ENCODE measurements around the gene HMCN2. TPM values are rescaled to one million over a fixed set of nuclear protein-coding genes. Genes with fewer than 3 reads are reported as not detected.
"Not testable (repeated sequence)": the region's sequence is repeated elsewhere in the genome, so short reads cannot be mapped to it uniquely, and the experiment has no call there.

The HMCN2 gene
- total RNA-seq, 2 donors from 2014 or later = 2.9 to 5.5 TPM

DNA sequence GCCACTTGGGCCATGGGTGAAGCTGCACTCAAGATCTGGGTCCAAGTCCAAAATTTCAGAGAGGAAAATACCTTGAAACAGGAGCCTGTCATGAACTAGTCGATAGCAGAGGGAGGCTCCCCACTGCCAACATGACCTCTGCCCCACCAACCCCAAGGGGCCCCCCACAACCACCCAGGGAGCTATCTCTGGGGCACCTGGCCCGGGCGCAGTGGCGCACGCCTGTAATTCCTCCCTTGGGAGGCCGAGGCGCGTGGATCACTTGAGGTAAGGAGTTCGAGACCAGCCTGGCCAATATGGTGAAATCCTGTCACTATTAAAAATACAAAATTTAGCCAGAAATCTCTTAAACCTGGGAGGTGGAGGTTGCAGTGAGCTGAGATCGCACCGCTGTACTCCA is 20.1 kb upstream of the HMCN2 start:
- H3K9me3 ChIP-seq = no peaks in the 10 kb centered on the region
- intact Hi-C loops (cut with DNase I) = no loop called here
- H3K27ac ChIP-seq = no peak overlapping the region
- H3K4me1 ChIP-seq (replicated peaks) = no peaks in the 10 kb centered on the region
- no peaks in the 10 kb centered on the region for H3K27me3 ChIP-seq (replicated peaks; ENCODE audit: insufficient read depth)
- 92% methylated on average over 11 of the region's 11 CpGs for WGBS
- DNase-seq (ENCODE audit: low spot score) = no peak
- H3K4me3 ChIP-seq = no peak overlapping the region
- TF ChIP-seq POLR2AphosphoS5 (IDR thresholded peaks at IDR 0.05) = no peak
- TF ChIP-seq, protein P1, sequence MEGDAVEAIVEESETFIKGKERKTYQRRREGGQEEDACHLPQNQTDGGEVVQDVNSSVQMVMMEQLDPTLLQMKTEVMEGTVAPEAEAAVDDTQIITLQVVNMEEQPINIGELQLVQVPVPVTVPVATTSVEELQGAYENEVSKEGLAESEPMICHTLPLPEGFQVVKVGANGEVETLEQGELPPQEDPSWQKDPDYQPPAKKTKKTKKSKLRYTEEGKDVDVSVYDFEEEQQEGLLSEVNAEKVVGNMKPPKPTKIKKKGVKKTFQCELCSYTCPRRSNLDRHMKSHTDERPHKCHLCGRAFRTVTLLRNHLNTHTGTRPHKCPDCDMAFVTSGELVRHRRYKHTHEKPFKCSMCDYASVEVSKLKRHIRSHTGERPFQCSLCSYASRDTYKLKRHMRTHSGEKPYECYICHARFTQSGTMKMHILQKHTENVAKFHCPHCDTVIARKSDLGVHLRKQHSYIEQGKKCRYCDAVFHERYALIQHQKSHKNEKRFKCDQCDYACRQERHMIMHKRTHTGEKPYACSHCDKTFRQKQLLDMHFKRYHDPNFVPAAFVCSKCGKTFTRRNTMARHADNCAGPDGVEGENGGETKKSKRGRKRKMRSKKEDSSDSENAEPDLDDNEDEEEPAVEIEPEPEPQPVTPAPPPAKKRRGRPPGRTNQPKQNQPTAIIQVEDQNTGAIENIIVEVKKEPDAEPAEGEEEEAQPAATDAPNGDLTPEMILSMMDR (IDR thresholded peaks at IDR 0.05) = no peak
- TF ChIP-seq POLR2A (IDR thresholded peaks at IDR 0.05) = no peak
- H3K36me3 ChIP-seq = no peaks in the 10 kb centered on the region

DNA sequence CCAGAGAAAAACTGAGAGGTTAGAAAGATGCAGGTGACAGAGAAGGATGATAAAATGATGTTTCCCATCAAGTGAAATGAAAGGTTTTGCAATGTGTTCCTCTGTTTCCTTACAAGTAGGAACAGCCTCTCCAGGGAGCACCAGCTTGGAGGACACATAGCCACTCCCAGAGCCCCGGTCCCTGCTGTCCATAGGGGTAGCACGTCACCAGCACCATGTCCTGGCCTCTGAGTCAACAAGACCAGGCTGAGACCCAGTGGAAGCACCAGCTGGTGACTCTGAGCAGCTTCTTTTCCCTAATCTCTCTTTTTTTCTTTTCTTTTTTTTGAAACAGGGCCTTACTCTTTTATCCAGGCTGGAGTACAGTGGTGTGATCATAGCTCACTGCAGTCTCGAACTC is 19.4 kb upstream of the HMCN2 start:
- no peak overlapping the region for H3K27ac ChIP-seq
- no peak overlapping the region for H3K4me3 ChIP-seq
- H3K4me1 ChIP-seq (replicated peaks) = no peaks in the 10 kb centered on the region
- DNase-seq (ENCODE audit: low spot score) = no peak
- intact Hi-C loops (cut with DNase I) = no loop called here
- H3K9me3 ChIP-seq = no peaks in the 10 kb centered on the region
- 92% methylated on average over 3 of the region's 3 CpGs for WGBS
- TF ChIP-seq POLR2A (IDR thresholded peaks at IDR 0.05) = no peak
- no peaks in the 10 kb centered on the region for H3K36me3 ChIP-seq
- H3K27me3 ChIP-seq (replicated peaks; ENCODE audit: insufficient read depth) = no peaks in the 10 kb centered on the region

DNA sequence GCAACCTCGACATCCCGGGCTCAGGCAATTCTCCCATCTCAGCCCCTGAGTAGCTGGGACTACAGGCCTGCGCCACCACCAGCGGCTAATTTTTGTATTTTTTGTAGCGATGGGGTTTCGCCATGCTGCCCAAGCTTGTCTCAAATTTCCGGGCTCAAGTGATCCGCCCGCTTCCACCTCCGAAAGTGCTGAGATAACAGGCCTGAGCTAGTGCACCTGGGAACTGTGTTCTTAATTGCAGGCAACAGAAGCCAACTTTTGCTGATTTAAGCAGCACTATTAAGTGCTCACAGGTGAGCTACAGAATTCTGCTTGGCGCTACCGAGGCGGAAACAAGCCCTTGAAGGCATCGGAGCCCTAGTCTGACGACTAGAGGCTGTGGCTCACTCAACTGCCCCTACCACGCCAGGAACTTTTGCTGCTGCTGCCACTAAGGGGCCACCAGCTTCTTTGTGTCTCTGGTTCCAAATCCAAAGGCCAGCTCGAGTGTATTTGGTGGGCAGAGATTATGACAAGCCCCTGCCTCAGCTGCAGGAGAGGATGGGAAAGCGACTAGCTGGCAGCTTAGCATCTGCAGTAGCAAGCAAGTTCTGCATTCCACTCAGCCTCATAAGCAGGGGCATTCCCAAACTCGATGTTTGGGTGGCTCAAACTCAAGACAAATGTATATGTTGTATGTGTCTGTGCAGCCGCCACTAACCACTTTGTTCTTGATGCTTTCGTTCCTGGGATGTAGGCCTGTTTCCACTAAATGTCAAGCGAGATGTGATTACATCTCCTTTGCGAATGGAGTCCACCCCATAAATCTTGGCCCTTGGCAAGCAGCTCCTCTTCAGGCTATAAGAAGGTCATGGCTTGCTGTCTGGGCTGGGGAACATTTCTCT is 10.6 kb upstream of the HMCN2 start:
- Histone ChIP-seq H3K9me3 (no peaks in the 10 kb centered on the region), H3K27ac (no peak overlapping the region), H3K36me3 (no peaks in the 10 kb centered on the region), H3K4me3 (no peak overlapping the region), H3K4me1 (replicated peaks) (no peaks in the 10 kb centered on the region), H3K27me3 (replicated peaks; ENCODE audit: insufficient read depth) (no peaks in the 10 kb centered on the region)
- no peak for DNase-seq (ENCODE audit: low spot score)
- TF ChIP-seq POLR2A (IDR thresholded peaks at IDR 0.05) = no peak
- TF ChIP-seq, protein P1 (IDR thresholded peaks at IDR 0.05) = no peak
- TF ChIP-seq POLR2AphosphoS5 (IDR thresholded peaks at IDR 0.05) = no peak
- intact Hi-C loops (cut with DNase I) = no loop called here
- 66% methylated on average over 23 of the region's 23 CpGs for WGBS

DNA sequence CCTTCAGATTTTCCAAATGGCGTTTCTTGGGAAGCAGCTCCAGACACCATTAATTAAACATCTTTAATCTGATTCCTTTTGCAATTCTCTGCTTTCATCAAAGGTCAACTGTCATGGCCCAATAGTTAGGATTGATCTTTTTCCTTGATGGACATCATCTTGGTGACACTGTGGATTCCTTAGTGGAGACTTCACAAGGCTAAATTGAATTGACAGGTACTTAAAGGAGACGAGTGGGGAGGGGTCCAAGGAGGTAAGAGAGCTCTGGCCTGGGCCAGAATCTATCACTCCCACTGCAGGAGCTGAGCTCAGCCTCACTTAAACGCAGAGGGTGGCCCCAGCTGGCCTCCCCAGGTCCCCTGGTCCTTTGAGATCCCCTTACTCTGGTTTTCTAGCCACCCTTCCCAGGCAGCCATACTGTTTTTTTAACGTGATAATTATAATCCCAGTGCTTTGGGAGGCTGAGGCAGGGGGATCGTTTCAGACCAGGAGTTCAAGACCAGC is 9.9 kb upstream of the HMCN2 start:
- intact Hi-C loops (cut with DNase I) = no loop called here
- H3K27me3 ChIP-seq (replicated peaks; ENCODE audit: insufficient read depth) = no peaks in the 10 kb centered on the region
- TF ChIP-seq POLR2AphosphoS5 (IDR thresholded peaks at IDR 0.05) = no peak
- no peaks in the 10 kb centered on the region for H3K36me3 ChIP-seq
- WGBS = 65% methylated on average over 5 of the region's 5 CpGs
- no peak overlapping the region for H3K27ac ChIP-seq
- H3K4me1 ChIP-seq (replicated peaks) = peaks cover under 1% of the 10 kb centered on the region
- no peak overlapping the region for H3K4me3 ChIP-seq
- DNase-seq (ENCODE audit: low spot score) = no peak
- H3K9me3 ChIP-seq = no peaks in the 10 kb centered on the region

DNA sequence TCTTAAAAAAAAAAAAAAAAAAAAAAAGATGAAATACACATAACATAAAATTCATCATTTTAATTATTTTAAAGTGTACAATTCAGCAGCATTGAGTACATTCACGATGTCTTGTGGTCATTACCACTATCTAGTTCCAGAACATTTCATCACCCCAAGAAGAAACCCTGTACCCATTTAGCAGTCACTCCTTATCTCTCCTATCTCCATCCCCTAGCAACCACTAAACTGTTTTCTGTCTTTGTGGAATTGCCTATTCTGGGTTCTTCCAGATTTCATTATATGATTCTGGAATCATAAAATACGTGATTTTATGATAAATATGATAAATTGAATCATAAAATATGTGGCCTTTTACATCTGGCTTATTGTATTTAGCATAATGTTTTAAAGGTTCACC is 8.9 kb upstream of the HMCN2 start:
- 64% methylated on average over 2 of the region's 2 CpGs for WGBS
- Histone ChIP-seq H3K27ac (no peak overlapping the region), H3K4me1 (replicated peaks) (peaks cover 6% of the 10 kb centered on the region), H3K27me3 (replicated peaks; ENCODE audit: insufficient read depth) (no peaks in the 10 kb centered on the region), H3K9me3 (no peaks in the 10 kb centered on the region), H3K4me3 (no peak overlapping the region), H3K36me3 (no peaks in the 10 kb centered on the region)
- no peak for TF ChIP-seq POLR2AphosphoS5 (IDR thresholded peaks at IDR 0.05)
- TF ChIP-seq, protein P1 (IDR thresholded peaks at IDR 0.05) = no peak
- TF ChIP-seq POLR2A (IDR thresholded peaks at IDR 0.05) = no peak
- intact Hi-C loops (cut with DNase I) = no loop called here
- DNase-seq (ENCODE audit: low spot score) = no peak

DNA sequence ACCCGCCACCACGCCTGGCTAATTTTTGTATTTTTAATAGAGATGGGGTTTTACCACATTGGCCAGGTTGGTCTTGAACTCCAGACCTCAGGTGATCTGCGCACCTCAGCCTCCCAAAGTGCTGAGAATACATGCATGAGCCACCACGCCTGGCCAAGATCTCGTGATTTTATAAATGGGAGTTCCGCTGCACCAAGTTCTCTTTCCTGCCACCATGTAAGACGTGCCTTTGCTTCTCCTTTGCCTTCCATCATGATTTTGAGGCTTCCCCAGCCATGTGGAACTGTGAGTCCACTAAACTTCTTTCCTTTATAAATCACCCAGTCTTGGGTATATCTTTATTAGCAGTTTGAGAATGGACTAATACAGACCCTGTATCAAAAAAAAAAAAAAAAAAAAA is 7.4 kb upstream of the HMCN2 start:
- 98% methylated on average over 7 of the region's 7 CpGs for WGBS
- H3K36me3 ChIP-seq; intact Hi-C loops (cut with DNase I); DNase-seq (ENCODE audit: low spot score); H3K4me3 ChIP-seq; H3K27ac ChIP-seq; H3K9me3 ChIP-seq; H3K27me3 ChIP-seq (replicated peaks; ENCODE audit: insufficient read depth); H3K4me1 ChIP-seq (replicated peaks): not testable (repeated sequence)

Data from prostate gland (tissue), 2 donors.